A549 (cell line): ENCODE measurements around the gene CLDN2.

Source experiments
- BHLHE40 ChIP-seq: IDR thresholded peaks from 2 replicates; pipeline ENCODE4 v1.6.1; 2012; ENCODE audit warnings: low read depth, low read length, inconsistent platforms
- CEBPB ChIP-seq, 2 experiments: fragments of >200 bp in 1 of 2; sonication (Bioruptor Twin) in 1 of 2; formaldehyde crosslinking in 1 of 2; IDR thresholded peaks; 2 replicates each; pipeline ENCODE4 v1.6.1; 2012 to 2016
- CHD4 ChIP-seq: fragments of 200-600 bp; sonication (generic); IDR thresholded peaks from 2 replicates; pipeline ENCODE4 v1.6.1; 2016; ENCODE audit warnings: antibody characterized with exemption, mild to moderate bottlenecking, borderline replicate concordance
- POLR2A ChIP-seq: IDR thresholded peaks from 2 replicates; pipeline ENCODE4 v1.6.1; 2012; ENCODE audit warnings: mild to moderate bottlenecking, low read length
- RAD21 ChIP-seq, 2 experiments: fragments of >200 bp in 1 of 2; sonication (Bioruptor Twin) in 1 of 2; formaldehyde crosslinking in 1 of 2; IDR thresholded peaks in 1 of 2; conservative IDR thresholded peaks in 1 of 2; 2 replicates in 1 of 2; 3 replicates in 1 of 2; pipeline ENCODE4 v1.6.1; 2012 to 2018; ENCODE audit warnings: inconsistent platforms in 1 of 2
- RFX5 ChIP-seq: fragments of 450-650 bp; IDR thresholded peaks from 2 replicates; pipeline ENCODE4 v1.7.1; 2014; ENCODE audit warnings: antibody characterized with exemption, mild to moderate bottlenecking, moderate library complexity
- SMC3 ChIP-seq: fragments of >200 bp; sonication (Bioruptor Twin); formaldehyde crosslinking; IDR thresholded peaks from 3 replicates; pipeline ENCODE4 v1.6.1; 2018; ENCODE audit warnings: inconsistent platforms
- ZFP36 ChIP-seq: fragments of 450-650 bp; IDR thresholded peaks from 2 replicates; pipeline ENCODE4 v1.6.1; 2014; ENCODE audit warnings: borderline replicate concordance; ENCODE audit not compliant: partially characterized antibody
- TF ChIP-seq, protein P1 (sequence below): IDR thresholded peaks from 2 replicates; pipeline ENCODE4 v1.6.1; 2012
- TF ChIP-seq, protein P2 (sequence below): fragments of >200 bp; sonication (Bioruptor Twin); formaldehyde crosslinking; IDR thresholded peaks from 3 replicates; pipeline ENCODE4 v1.5.1; 2016
- TF ChIP-seq, protein P3 (sequence below): fragments of 250-450 bp; sonication (Bioruptor Pico); IDR thresholded peaks from 2 replicates; pipeline ENCODE4 v1.5.0; 2021; ENCODE audit warnings: mild to moderate bottlenecking, moderate library complexity, borderline replicate concordance

DNA sequence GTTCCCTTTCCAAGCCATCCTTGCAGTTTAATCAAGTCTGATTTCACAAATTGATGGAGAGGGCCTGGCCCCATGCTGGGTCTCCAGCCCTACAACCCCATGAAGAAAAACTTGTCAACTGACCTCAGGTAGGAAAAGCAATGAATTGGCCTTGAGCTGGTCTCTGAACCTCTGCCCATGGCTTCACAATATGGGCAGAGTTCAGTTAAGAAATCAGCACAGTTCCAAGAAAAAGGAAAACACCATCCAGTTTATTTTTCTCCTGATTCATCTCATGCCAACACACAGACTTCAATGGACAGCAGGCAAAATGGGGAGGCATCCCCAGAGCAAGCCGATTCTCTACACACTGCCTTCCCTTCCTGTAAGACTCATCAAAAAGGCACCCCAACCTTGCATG lies 20.4 kb upstream of the CLDN2 start:
- TF ChIP-seq CEBPB (IDR thresholded peaks at IDR 0.05) = no peak
- no peak for TF ChIP-seq RFX5
- TF ChIP-seq, protein P1, sequence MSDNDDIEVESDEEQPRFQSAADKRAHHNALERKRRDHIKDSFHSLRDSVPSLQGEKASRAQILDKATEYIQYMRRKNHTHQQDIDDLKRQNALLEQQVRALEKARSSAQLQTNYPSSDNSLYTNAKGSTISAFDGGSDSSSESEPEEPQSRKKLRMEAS = no peak
- no peak for TF ChIP-seq BHLHE40
- TF ChIP-seq, protein P2, sequence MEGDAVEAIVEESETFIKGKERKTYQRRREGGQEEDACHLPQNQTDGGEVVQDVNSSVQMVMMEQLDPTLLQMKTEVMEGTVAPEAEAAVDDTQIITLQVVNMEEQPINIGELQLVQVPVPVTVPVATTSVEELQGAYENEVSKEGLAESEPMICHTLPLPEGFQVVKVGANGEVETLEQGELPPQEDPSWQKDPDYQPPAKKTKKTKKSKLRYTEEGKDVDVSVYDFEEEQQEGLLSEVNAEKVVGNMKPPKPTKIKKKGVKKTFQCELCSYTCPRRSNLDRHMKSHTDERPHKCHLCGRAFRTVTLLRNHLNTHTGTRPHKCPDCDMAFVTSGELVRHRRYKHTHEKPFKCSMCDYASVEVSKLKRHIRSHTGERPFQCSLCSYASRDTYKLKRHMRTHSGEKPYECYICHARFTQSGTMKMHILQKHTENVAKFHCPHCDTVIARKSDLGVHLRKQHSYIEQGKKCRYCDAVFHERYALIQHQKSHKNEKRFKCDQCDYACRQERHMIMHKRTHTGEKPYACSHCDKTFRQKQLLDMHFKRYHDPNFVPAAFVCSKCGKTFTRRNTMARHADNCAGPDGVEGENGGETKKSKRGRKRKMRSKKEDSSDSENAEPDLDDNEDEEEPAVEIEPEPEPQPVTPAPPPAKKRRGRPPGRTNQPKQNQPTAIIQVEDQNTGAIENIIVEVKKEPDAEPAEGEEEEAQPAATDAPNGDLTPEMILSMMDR = no peak
- no peak for TF ChIP-seq ZFP36
- TF ChIP-seq CHD4 = no peak
- TF ChIP-seq POLR2A = no peak
- no peak for TF ChIP-seq RAD21 (conservative IDR thresholded peaks at IDR 0.05 in 1 of 2, IDR thresholded peaks at IDR 0.05 in 1 of 2)
- TF ChIP-seq, protein P3, sequence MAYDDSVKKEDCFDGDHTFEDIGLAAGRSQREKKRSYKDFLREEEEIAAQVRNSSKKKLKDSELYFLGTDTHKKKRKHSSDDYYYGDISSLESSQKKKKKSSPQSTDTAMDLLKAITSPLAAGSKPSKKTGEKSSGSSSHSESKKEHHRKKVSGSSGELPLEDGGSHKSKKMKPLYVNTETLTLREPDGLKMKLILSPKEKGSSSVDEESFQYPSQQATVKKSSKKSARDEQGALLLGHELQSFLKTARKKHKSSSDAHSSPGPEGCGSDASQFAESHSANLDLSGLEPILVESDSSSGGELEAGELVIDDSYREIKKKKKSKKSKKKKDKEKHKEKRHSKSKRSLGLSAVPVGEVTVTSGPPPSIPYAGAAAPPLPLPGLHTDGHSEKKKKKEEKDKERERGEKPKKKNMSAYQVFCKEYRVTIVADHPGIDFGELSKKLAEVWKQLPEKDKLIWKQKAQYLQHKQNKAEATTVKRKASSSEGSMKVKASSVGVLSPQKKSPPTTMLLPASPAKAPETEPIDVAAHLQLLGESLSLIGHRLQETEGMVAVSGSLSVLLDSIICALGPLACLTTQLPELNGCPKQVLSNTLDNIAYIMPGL (CRISPR knock-in tag) = no peak
- no peak for TF ChIP-seq SMC3
